ENCODE measurements around the gene RBM5. TPM values are rescaled to one million over a fixed set of nuclear protein-coding genes. Genes with fewer than 3 reads are reported as not detected.

Gene RBM5
- total RNA-seq, 2 donors from 2014 or later, result 66.6 to 69.7 TPM

DNA sequence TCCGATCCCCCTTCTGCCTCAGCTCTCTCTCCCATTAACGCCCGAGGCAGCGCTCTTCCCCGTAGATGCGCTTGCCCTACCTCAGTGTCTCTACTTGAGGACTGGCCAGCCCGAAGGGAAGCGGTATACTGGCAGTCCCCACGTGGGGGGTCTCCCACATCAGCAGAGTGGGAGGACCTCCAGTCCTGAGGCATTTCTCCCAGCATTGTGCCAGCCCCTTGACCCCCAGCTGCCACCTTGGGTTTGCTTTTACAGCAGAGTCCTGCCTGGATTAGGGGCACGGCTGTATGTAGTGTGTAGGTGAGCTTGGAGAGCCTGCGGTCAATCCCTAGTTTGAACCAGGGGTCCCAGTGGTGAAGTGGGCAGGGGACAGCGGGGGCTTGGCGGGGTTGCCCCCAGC is 67.2 kb downstream of the RBM5 start:
- DNase-seq, result no peak
- no peak for ATAC-seq
- intact Hi-C loops (cut with DNase I), result no loop called here

DNA sequence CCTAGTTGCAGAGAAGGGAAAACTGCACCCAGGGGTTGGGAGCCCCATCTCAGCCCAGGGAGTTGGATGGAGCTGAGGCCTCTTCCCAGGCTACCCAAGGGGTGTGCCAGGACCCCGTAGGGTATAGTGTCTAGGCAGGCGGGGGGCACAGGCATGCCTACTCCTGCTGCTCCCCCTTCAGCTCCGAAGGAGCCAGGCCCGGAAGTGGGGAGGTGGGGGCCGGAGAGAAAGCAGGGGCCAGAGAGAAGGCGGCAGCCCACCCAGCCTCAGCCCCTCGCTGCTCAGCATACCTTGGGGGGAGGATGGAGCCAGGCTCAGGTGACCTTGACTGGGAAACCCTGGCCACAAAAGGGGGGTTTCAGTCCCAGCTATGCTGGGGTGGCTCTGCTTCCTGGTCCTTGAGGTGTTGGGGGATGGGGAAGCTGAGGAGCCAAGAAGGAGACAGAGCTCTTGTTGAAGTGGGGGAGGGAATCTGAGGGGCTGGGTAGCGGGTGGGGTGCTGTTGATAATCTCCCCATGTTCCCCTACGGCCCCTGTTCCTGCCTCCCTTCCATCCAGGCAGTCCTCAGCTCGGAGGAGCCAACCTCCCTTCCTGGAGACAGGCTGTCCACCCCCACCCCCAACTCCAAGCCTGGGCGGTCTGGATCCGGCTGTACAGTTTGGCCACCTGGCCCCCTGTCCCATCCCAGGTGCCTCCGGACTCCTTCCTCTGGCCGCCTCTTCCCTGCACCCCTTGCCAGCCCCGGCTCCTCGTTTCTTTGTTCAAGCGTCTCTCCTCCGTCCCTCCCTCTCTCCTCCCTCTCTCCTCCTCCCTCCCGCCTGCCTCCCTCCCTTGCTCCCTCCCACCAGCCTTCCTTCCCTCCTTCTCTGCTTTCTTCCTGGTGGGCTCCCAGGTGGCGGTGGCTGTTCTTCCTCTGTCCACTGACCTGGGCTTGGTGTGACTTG is 68.1 kb downstream of the RBM5 start:
- intact Hi-C loops (cut with DNase I), result no loop called here
- DNase-seq (no peak), ATAC-seq (peak in 1 of 2 donors; percentile 24)

DNA sequence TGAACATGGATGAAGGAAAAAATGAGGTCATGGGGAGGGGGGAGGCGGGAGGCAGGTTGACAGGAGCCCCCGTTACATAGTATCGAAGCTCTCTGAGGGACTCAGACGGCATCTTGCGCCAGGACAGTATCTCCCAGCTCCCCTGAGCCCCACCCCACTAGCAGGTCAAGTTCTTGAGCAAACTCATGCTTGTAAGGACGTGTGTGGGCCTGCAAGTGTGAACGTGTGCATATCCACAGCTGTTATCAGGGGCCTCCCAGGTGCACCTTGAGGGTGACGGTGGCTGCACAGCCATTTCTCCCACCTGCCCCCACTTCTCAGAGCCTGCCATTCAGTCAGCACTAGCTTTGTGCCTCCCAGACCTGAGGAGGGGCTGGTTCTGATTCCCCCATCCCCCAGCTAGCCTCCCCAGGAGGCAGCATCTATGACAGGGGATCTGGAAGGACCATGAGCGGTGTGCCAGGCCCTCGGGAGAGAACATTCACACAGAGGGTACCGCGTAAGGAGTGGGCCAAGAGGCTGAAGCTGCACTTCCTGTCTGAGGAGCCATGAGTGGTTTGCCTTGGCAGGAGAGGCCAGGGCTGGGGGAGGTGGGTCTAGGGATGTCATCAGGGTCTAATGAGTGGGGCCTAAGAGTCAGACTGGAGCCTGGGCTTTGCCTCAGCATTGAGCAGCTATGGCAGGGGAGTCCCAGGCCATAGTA is 69.3 kb downstream of the RBM5 start:
- no peak for ATAC-seq
- no peak for DNase-seq
- intact Hi-C loops (cut with DNase I), result no loop called here

DNA sequence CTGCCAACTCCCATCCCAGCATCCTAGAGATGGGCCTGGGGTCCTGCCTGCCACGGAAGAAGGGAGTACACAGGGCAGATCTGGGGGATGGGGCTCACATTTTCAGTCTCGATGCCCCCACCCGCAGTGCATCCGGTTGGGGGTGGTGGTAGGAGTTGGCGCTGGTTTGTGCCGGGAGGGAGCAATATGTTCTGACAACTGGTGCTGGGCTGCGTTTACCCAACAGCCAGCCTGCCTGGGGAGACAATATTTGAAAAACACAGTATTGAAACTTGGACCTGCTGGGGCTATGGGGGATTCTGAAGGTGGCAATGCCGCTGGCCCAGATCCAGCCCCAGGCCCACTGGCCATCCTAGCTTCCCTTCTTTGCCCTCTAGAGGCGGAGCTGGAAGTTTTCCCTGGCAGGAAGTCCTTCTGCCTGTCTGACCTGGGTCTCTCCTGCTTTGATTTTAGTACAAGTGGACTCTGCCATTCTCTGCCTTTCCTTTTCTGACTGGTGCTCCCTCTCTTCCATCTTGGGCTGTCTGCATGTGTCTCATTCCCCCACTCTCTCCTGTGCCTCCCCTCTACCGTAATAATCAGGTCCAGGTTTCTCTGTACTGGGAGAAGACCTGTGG is 69.9 kb downstream of the RBM5 start:
- intact Hi-C loops (cut with DNase I), result no loop called here
- no peak for DNase-seq
- ATAC-seq, result no peak

DNA sequence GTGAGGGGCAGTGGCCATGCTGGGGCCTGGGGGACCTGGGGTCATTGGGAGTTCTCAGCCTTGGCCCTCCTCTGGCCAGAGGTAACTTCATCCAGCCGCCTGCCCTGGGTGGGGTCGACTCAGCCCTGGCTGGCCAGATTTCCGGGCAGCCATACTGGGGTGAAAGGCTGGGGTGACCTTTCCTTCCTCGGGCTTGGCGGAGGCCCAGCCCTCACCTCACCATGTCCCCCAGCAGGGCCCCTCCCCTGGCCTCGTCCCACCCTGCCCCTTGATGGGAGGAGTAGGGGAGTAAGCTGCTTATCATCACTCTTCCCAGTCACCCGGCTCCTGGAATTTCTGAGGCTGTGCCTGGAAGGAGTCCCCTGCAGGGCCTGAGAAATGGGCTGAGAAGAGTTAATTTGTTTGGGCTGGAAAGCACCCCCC is 71.9 kb downstream of the RBM5 start:
- peak; percentile 77 for DNase-seq
- intact Hi-C loops (cut with DNase I), result no loop called here

DNA sequence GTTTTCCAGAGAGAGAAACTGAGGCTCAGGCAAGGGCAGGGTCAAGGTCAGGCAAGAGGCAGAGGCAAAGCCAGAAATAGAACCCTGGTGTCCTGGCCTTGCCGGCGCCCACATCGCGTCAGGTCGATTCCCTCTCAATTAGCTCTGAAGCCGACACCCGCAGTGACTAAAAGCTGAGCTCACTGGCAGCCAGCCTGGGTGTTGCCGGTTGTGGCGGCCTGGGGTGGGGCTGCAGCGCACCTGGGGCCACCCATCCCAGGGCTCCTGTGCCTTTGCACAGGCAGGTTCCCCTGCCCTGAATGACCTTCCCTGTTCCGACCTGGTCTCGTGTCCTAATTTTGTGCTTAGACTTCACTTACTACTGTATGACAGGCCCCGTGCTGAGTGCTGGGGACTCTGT is 72.6 kb downstream of the RBM5 start:
- intact Hi-C loops (cut with DNase I), result no loop called here
- DNase-seq (no peak), ATAC-seq (no peak)

More for the DNA sequence above, 71.9 kb downstream of the RBM5 start:
- ATAC-seq, result peak in 1 of 2 donors; percentile 44

DNA sequence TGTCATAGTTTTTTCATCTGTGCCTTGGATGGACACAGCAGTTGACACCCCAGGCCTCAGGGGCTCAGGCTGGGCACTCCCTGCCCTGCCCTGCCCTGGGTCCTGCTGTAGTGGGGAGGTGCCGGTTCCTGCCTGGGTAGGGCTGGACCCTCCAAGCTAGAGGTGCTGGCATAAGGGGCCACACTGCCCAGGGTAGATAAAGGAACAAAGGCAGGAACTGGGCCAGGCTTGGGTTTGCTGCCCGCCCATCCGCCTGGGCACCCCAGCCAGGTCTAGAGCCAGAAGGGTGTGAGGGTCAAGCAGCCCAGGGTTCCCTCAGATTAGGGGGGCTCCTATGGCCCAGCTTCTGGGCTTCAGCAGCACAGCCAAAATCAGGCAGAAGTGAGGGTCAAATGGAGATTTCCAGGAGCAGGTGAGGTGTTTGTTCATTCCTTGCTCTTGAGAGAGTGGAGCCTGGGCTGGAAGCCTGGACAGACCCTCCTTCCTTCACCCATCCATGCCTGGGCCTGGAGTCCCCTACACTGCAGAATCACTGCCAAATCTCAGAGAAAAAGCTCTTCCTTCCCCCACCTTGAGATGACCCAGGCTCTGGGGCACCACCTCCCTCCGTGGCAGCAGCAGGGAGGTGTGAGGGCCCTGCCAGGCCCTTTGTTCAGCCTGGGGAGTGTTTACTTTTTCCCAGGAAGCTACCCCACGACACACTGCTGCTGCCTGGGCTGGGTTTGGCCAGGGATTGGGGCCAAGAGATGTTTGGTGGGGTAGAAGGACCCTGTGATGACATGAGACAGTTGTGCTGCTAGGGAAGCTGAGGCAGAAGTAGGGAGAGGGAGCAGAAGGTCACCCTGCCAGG is 73.5 kb downstream of the RBM5 start:
- intact Hi-C loops (cut with DNase I), result no loop called here
- no peak for ATAC-seq
- DNase-seq, result no peak

DNA sequence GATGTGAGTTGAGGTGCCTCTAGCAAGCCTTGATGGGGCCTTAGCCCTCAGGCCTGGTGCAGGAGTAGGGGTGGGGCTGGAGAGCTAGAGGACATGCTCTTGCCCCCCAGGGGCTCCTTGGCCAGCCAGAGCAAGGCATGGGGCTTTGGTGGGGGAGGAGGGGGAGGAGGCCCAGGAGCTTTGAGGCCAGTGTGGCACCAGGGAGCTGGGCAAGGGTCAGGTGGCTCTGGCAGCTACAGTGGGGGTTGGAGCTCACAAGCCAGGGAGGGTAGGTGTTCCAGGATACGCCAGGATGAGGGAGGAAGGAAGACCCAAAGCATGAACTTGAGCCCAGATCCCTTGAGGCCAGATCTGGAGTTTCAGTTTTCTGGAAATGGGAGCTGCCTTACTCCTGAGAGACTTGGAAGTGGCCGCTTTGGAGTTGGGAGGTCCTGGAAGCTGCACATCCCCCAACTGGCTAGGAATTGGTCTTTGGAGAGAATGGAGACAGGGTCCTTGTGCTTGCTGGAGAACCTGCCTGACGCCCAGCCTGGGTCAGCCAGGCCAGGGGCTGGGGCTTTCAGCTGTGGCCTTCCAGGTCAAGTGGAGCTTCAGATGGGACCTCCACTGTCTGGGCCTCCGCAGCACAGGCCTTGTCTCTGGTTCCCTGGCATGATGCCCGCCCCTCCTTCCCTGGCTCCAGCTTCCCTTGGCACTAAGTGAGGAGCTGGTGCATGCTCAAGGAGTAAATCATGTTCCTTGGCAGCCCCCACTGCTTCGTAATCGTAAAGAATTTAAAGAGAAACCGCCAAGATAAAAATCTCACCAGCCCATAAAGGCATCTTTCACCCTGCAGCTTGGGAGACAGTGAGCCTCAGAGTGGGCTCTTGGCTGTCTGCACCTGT is 75.1 kb downstream of the RBM5 start:
- peak; percentile 79 for DNase-seq
- ATAC-seq, result peak; percentile 25 to 54
- intact Hi-C loops (cut with DNase I), result no loop called here

DNA sequence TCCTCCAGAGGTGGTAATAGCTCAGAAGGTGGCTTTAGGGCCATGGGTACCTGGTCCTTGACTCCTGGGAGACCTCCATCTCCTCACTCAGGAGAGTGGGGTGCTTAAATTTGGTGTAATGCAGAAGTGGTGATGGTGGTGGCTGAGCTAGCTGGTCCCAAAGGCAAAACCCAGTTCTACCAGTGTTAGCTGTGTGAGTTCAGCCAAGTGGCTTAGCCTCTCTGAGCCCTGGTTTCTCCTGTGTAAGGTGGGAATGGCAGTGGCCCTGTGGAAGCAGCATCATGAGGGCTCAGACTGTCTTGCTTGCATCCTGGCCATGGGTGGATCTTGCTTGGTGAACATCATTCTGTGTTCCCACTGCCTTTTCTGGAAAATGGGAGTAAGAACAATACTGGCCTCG is 75.8 kb downstream of the RBM5 start:
- ATAC-seq (no peak), DNase-seq (no peak)
- intact Hi-C loops (cut with DNase I), result no loop called here

DNA sequence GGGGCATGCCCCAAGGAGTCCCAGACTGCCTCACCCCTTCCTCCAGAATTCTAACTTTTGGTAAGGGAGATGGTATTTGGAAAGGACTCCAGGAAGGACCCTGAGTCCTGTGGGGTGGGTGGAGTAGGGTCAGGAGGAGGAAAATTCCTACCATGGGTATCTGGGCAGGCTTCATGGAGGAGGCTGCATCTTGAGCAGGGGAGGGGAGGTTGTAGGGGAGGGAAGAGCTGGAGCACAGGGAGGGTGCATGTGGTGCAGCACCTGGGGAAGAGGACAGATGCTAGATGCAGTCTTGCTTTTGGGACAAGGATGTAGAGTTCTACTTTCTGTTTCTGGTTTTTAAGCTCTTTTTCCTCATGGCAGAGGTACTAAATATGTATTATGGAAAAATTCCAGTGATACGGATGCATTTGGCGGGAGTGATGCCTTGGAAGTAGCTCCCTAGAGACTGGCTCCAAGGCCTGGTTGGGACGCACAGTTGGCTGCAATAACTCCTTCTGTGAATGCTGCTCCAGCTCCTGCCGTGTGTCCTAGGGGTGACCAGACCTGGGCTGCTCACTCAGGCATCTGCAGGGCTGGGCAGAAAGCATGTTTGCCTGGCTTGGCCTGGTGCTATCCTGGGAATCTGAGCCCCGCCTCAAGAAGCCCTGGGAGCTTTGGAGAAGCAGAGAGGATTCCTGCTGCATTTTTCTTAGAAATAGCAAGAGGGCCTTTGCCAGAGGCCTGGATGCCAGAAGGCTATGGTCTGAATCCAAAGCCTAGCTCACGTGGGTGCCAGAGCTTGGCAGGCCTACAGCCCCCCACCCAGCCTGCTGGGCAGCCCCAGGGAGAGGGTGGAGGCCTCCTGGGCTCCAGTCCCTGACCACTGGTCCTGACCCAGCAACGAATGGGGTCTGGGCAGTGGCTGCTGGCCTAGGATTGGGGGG is 76.5 kb downstream of the RBM5 start:
- peak; percentile 45 for DNase-seq

DNA sequence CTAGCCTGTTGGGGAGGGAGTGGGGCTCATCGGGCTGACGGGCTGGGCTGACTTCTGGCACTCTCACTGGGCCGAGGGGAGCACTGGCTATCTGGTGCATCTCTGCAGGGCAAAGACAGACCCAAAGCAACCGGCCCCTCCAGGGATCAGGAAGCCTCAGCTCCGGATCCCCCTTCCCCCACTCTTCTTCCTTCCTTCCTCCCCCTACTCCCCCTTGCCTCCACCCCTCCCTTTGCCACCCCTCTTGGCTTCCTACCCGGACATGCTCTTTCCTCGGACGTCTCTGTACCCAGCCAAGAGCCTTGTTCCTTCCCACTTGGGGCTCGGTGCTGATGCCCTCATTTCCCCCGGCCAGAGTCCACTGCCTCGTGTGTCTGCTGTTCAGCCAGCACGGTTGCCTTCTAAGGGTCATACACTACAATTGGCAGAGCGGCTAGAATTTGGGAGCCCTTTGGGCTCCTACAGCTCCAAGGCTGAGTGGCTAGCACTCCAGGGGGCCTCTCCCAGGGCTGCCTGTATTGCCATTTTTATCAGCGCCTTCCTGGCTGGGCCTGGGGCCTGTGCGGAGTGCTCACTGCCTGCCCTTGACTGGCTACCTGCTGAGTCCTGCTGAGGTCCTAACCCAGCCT is 77.3 kb downstream of the RBM5 start:
- DNase-seq (peak; percentile 60), ATAC-seq (peak; percentile 25 to 62)

More for the DNA sequence above, 76.5 kb downstream of the RBM5 start:
- intact Hi-C loops (cut with DNase I), result no loop called here
- peak; percentile 47 to 71 for ATAC-seq

DNA sequence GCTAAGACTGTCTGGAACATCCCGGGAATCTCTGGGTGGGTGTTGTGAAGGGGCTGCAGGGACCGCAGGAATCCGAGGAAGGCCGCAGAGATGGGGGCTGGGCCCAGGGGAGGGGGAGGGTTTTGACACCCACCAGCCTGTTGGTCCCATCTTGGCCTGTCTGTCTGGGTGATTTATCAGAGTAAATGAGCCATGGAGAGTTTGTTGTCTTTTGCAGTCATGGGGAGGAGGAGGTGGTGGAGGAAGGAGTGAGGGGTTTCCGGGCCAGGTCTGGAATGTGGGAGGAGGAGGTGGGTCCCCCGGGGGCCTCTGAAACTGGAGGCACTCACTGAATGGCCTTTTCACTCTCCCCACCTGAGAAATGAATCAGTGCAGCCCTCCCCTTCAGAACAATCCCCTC is 77.9 kb downstream of the RBM5 start:
- ATAC-seq (no peak), DNase-seq (no peak)
- intact Hi-C loops (cut with DNase I), result no loop called here

More for the DNA sequence above, 77.3 kb downstream of the RBM5 start:
- intact Hi-C loops (cut with DNase I), result no loop called here

DNA sequence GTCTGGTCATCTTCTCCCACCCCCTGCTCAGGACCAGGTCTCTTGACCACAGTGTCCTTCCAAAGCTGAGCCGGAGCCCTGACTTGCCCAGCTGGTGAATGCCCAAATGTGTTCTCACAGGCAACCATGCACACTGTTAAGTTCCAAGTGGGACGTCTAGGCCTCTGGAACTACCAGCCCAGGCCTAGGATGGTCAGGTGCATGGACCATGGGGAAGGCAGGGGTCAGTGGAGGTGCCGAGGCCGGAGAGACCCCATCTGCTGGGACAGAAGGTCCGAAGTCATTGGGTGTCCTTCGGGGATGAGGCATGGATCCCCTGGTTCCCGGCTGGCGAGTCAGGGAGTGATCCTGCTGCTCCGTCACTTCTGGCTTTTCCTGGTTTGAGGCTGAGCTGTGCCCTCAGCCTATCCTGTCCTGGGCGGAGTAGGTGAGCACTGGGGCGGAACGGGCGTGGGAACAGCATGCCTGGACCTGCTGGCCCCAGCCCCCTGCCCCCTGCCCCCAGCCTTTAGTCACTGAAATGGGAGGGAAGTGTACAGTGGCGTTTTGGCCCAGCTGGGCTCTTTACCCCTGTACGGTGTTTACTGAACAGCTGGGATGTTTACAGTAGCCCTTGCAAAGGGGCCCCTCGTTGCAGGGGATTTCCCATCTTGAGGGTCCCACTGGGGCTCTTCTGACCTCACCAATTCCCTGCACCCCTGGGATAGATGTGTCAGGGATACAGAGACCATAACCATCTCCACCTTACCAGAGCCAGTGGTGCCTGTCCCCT is 78.5 kb downstream of the RBM5 start:
- intact Hi-C loops (cut with DNase I), result no loop called here
- ATAC-seq (no peak), DNase-seq (no peak)

DNA sequence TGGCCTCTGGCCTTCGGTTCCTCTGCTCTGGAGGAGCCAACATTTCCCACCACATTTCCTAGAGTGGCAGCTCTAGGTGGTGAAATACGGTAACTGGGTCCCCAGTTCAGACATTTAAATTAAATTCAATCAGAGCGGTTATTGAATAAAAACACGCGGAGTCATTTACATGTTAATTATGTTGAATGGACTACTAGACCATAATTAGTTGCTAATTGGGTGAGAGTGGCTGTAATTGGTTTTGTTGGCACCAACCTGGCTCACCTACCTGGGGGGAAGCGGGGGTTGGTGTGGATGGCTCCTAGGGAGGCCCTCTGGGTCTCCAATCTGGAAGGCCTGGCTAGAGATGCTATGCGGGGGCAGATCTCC is 79.1 kb downstream of the RBM5 start:
- intact Hi-C loops (cut with DNase I), result no loop called here
- DNase-seq (no peak), ATAC-seq (no peak)

DNA sequence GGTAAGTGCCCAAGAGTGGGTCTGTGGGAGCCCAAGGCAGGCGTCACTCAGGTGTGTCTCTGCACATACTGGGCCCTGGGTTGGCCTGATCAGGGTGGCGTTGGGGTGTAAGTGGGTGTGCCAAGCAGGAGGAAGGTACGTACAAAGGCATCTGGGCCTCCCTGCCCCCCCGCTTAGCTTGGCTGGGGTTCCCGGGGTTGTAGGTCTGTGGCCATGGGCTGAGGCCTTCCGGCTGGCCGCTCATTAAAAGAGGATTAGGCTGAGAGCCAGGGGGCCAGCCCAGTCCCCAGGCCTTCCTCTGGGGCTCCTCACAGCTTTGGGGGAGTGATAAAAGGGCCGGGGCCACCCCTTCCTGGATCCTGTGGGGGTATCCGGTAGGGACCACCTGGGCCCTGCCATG is 79.7 kb downstream of the RBM5 start:
- DNase-seq (peak; percentile 53), ATAC-seq (no peak)

More for the DNA sequence above, 79.7 kb downstream of the RBM5 start:
- intact Hi-C loops (cut with DNase I), result no loop called here

Measured in left cardiac atrium (tissue), 4 donors.